Progenitor cell of endocrine pancreas (in vitro differentiated cells): Measurements from ENCODE around the gene EXOC3L4. TPM values are rescaled to one million over a fixed set of nuclear protein-coding genes. Genes with fewer than 3 reads are reported as not detected.

Experiments used
- DNase-seq: peaks from one replicate; pipeline ENCODE4 v3.0.0; 2021; ENCODE audit warnings: low spot score; ENCODE audit not compliant: unreplicated experiment
- H3K27ac Mint-ChIP-seq: 2 replicates; pipeline ENCODE4 v1.8.0; 2021; ENCODE audit warnings: mild to moderate bottlenecking, moderate library complexity, mixed read lengths
- H3K27me3 Mint-ChIP-seq: 2 replicates; pipeline ENCODE4 v1.8.0; 2021; ENCODE audit warnings: mixed read lengths
- H3K36me3 Mint-ChIP-seq: 2 replicates; pipeline ENCODE4 v1.8.0; 2022; ENCODE audit warnings: mixed read lengths; ENCODE audit not compliant: insufficient read depth
- H3K4me1 Mint-ChIP-seq: 2 replicates; pipeline ENCODE4 v1.8.0; 2021; ENCODE audit warnings: low read depth, mixed read lengths
- H3K4me3 Mint-ChIP-seq: 2 replicates; pipeline ENCODE4 v1.8.0; 2021; ENCODE audit warnings: low read depth, mild to moderate bottlenecking, moderate library complexity, mixed read lengths
- H3K9me3 Mint-ChIP-seq: 2 replicates; pipeline ENCODE4 v1.8.0; 2021; ENCODE audit warnings: low read depth, mixed read lengths
- total RNA-seq: library from RNA; stranded (reverse); gene quantifications from 2 replicates; pipeline ENCODE4 v1.2.1, GENCODE V29; 2021
- TF ChIP-seq, protein P1 (sequence below): fragments of 200-600 bp; sonication (generic); IDR thresholded peaks from one replicate; pipeline ENCODE4 v1.5.0; 2021; ENCODE audit warnings: antibody characterized with exemption, mild to moderate bottlenecking; ENCODE audit not compliant: unreplicated experiment

The EXOC3L4 gene
- total RNA-seq, 1 donor from 2014 or later, result 30.8 TPM

DNA sequence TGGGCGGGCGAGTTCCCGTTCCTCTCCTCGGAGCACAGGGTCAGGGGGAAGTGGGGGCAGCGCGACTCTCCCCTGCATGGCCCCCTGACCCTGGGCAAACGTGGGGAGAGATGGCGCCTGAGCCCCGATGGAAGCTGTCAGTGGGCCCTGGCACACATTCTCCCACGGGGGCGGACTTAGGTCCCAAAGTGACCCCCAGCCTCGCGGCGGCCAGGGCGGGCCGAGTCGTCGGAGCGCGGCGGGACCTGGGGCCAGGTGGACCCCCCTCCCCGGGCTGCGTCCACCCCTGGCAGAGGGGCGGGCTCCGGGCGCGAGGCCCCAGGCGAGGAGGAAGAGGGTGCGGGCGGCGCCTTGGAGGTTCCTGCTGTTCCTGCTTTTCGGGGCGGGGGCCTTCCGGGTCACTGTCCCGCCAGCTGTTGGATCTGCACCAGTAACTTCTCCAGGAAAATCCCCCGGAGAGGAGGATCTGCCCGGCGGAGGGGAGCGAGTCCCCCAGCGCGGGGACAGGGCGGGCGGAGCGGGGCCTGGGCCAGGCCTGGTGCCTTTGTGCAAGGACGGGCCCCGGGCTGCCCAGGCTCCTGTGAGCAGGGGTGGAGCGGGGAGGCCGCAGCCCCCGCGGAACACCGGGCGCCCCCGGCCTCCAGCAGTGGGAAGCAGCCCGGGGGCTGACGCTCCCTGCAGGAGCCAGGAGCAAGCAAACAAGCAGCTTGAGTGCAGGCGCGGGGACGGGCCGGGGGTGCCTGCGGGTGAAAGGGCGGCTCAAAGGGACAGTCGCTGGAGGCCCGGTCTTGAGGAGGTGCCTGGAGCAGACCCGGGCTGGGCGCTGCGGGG is 44.0 kb downstream of the EXOC3L4 start:
- no peak for DNase-seq
- peak overlapping the region; percentile 61 for H3K4me3 Mint-ChIP-seq

DNA sequence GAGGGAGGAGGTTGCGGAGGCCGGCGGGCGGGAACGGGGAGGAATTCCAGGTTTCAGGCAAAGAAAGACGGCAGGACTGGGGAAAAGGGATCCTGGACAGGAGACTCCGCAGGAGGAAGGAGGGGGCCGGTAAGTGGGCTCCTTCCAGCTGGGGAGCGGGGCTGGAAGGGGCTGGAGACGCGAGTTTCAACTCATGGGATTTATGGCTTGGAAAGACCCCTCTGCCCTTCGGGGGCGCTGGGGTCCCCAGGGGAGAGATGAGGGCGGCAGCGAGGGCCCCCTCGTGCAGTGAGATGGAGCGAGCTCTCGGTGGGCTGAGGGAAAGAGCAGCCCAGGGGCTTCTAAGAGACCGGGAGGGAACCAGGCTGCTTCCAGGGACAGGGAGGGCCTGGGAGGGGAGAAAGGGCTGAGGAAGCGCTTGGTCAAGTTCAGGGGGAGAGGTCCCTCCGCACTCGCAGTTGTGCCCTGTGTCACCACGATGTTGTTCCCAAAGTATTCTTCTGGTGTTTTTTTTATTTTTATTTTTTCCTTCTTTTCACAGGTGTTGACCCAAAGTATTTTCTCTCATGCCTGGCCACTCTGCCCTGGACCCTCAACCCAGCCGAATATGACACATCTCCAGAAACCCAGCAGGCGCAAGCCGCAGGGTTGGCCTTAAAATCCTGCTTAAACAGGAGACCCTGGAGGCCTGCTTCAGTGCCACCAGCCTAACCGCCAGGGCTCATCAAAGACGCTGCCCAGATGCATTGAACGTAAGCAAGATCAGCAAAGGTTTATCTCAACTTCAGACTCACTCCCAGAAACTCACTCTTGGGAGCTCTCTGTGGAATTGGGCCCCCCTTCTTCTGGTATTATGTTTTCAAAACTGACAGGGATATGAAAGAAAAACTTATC is 44.9 kb downstream of the EXOC3L4 start:
- H3K27me3 Mint-ChIP-seq, result peaks cover 42% of the 10 kb centered on the region
- H3K27ac Mint-ChIP-seq, result no peak overlapping the region
- peak overlapping the region; percentile 61 for H3K4me3 Mint-ChIP-seq
- H3K9me3 Mint-ChIP-seq, result no peaks in the 10 kb centered on the region
- H3K4me1 Mint-ChIP-seq, result peaks cover 17% of the 10 kb centered on the region
- no peaks in the 10 kb centered on the region for H3K36me3 Mint-ChIP-seq
- TF ChIP-seq, protein P1, sequence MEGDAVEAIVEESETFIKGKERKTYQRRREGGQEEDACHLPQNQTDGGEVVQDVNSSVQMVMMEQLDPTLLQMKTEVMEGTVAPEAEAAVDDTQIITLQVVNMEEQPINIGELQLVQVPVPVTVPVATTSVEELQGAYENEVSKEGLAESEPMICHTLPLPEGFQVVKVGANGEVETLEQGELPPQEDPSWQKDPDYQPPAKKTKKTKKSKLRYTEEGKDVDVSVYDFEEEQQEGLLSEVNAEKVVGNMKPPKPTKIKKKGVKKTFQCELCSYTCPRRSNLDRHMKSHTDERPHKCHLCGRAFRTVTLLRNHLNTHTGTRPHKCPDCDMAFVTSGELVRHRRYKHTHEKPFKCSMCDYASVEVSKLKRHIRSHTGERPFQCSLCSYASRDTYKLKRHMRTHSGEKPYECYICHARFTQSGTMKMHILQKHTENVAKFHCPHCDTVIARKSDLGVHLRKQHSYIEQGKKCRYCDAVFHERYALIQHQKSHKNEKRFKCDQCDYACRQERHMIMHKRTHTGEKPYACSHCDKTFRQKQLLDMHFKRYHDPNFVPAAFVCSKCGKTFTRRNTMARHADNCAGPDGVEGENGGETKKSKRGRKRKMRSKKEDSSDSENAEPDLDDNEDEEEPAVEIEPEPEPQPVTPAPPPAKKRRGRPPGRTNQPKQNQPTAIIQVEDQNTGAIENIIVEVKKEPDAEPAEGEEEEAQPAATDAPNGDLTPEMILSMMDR, result no peak
- no peak for DNase-seq

More for the DNA sequence above, 44.0 kb downstream of the EXOC3L4 start:
- H3K4me1 Mint-ChIP-seq, result peaks cover 16% of the 10 kb centered on the region
- TF ChIP-seq, protein P1, result no peak
- peaks cover 41% of the 10 kb centered on the region for H3K27me3 Mint-ChIP-seq
- H3K27ac Mint-ChIP-seq, result no peak overlapping the region
- no peaks in the 10 kb centered on the region for H3K36me3 Mint-ChIP-seq
- H3K9me3 Mint-ChIP-seq, result no peaks in the 10 kb centered on the region

DNA sequence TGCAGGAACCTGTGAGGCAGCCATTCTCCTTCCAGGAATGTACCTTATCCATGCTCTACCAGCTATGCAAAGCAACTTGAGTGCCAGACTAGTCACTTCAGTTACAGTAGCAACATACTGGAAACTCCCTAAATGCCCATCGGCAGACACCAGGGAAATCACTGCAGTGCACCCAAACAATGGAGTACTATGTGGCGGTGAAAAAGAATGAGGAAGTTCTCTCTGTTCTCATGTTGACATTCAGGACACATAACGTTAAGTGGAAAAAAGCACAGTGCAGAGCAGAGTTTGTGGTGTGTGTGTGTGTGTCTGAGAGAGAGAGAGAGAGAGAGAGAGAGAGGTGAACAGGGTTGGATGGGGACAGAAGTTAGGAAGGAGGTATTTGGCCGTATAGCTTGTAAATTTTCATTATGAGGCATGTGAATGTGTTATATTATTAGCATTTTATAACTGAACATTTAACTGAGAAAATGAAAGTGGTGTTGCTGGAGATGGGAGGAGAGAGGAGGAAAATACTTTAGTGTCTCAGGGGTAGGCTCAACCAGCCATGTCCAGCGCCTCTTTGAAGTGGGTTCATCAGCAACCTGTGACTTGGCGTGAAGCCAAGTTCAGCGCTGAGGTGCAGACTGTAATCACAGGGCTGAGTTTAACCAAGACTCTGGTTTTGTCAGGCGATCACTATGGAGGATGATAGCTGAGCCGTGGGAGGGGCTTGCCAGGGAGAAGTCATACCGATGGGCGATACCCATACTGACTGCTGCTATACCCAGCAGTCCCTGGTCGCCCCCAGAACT is 46.0 kb downstream of the EXOC3L4 start:
- H3K4me1 Mint-ChIP-seq, result peaks cover 17% of the 10 kb centered on the region
- DNase-seq, result no peak
- TF ChIP-seq, protein P1, result no peak
- no peaks in the 10 kb centered on the region for H3K9me3 Mint-ChIP-seq
- H3K4me3 Mint-ChIP-seq, result no peak overlapping the region
- H3K27me3 Mint-ChIP-seq, result peaks cover 42% of the 10 kb centered on the region
- H3K27ac Mint-ChIP-seq, result no peak overlapping the region
- no peaks in the 10 kb centered on the region for H3K36me3 Mint-ChIP-seq

DNA sequence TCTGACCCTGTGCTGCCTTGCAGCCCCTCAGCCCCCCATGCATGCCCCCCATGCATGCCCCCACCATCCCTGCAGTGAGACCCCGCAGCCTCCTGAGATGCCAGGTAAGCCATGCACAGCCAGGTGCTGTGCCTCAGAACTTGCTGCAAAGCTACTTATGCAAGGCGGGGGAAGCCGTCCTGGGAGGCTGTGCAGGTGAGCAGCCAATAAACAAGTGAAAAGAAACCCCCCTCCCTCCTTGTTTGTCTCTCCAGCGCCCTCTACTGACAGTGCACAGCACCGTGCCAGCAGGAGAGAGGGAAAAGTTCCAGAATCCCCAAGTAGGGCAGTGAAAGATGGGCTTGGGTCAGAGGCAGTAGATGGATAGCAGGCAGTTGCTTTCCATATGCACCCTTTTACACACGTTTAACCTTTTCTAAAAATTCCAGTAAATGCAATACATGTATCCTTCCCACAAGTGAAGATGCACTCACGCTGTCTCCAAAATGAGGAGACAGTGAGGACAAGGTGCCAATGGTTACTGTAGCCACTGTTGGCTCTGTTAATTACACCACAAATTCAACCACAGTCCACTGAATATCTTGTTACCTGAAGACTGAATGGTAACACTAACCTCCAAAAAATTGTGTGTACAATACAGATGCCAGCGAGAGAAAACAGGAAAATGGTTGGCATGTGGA is 46.7 kb downstream of the EXOC3L4 start:
- Mint-ChIP-seq H3K27ac (no peak overlapping the region), H3K4me1 (peaks cover 17% of the 10 kb centered on the region), H3K36me3 (no peaks in the 10 kb centered on the region), H3K9me3 (no peaks in the 10 kb centered on the region), H3K27me3 (peaks cover 45% of the 10 kb centered on the region), H3K4me3 (no peak overlapping the region)
- TF ChIP-seq, protein P1, result peak; percentile 40
- DNase-seq, result no peak
